Urothelium cell line (cell line): Measurements from ENCODE around the gene AGPAT4.

Experiments used
- DNase-seq: peaks from one replicate; pipeline ENCODE4 v3.0.0; 2011; ENCODE audit warnings: low spot score, mixed read lengths
- FAIRE-seq: peaks from 2 replicates; lab custom pipeline; 2011; peaks lifted over from hg19 to GRCh38; lab: Jason Lieb, UNC

AGPAT4 gene

GRCh38 chr6:161257793-161258457 is 15.9 kb downstream of the AGPAT4 start:
- DNase-seq (peak; percentile 48), FAIRE-seq (peak; percentile 73)

- FAIRE-seq (no peak), DNase-seq (no peak)
These were observed 17.5 kb downstream of the AGPAT4 start for GRCh38 chr6:161256407-161256806.

- FAIRE-seq = no peak
- no peak for DNase-seq
These were observed 18.3 kb downstream of the AGPAT4 start for GRCh38 chr6:161255518-161255917.

- no peak for DNase-seq
- no peak for FAIRE-seq
These were observed 19.2 kb downstream of the AGPAT4 start for GRCh38 chr6:161254464-161255253.

DNA sequence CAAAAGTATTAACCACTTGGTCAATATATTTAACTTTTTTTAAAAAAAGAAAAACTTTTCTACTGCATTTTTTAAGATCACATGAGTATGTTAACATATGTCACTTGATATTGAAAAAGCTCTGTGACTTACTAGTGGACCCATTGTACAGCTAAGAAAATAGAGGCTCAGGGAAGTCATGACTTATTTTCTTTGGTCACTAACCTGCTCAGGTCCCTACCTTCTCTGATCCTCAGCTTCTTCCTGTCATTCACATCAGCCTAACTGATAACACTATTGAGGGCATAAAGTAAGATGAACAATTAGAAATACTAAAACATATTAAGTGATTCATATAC is 19.8 kb downstream of the AGPAT4 start:
- DNase-seq (no peak), FAIRE-seq (no peak)

DNA sequence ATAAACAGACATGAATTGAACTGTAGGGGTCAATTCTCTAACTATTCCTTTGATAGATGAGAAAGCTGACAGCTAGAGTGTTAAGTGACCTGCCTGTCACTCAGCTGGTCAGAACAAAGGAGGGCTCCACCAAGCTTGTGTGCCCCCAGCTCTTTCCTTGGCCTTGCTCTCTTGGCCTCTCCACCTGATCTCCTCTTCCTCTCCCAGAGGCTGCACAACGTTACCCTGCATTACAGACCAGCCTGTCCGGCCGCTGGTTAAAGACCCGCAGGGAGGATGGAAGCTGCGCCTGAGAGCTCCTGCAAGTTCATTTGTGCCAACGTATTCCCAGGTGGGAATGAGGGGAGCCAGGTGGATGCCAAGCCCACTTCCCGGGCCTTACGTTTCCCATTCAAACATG is 22.5 kb downstream of the AGPAT4 start:
- FAIRE-seq (no peak), DNase-seq (no peak)

- DNase-seq (no peak), FAIRE-seq (no peak)
These were observed 24.5 kb downstream of the AGPAT4 start for GRCh38 chr6:161249327-161249726.

DNA sequence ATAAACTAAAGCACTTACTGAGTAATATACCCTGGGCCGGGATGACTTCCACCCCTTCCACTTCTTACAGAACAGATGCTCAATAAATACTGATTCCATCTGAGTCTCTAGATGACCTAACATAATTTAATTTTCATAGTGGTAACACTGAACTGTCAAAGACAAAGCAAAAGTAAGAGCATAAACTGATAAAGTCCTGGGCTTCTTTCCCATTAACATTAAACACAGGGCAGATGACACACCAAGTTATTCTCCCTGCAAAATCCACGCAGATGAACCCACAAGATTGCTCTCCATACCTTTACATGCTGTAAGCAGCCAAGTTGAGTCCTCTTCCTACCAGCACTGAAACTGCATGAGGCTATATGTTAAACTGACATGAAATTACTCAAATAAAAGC is 27.1 kb downstream of the AGPAT4 start:
- no peak for FAIRE-seq
- no peak for DNase-seq

DNA sequence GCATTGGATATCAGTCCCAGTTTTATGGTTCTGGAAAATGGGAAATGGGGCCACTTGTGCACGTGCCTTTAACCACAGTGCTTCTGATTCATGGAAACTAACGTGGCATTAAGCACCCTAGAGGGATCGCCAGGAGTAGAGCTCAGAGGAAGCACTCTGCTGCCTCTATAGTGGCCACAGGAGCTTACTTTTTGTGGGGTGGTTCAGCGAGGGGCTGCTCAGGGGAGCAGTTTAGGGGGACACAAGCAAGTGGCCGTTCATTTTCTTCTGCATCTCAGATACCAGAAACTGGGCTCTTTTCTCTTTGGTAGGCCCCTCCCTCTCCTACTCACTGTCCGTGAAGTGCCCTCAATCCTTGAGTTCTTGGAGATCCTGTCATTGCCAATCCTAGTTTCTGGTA is 28.5 kb downstream of the AGPAT4 start:
- DNase-seq = no peak
- no peak for FAIRE-seq

DNA sequence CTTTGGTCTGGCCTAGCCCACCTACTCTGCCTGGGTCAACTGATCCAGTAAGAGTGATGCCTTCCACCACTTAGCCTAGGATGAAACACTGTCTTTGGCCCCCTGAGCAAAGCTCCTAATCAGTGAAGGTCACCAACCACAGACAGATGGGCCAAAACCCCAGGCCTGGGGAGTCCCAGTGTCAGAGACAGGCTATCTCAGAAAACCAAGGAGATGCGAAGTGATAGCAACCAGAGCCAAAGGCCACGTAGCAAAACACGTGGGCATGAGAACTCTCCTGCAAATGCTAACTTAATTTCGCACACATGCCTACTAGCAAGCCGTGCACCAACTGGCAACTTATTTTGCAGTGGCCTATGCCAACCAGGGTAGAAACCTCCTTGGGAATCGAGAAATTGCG is 29.1 kb downstream of the AGPAT4 start:
- FAIRE-seq (no peak), DNase-seq (no peak)

DNA sequence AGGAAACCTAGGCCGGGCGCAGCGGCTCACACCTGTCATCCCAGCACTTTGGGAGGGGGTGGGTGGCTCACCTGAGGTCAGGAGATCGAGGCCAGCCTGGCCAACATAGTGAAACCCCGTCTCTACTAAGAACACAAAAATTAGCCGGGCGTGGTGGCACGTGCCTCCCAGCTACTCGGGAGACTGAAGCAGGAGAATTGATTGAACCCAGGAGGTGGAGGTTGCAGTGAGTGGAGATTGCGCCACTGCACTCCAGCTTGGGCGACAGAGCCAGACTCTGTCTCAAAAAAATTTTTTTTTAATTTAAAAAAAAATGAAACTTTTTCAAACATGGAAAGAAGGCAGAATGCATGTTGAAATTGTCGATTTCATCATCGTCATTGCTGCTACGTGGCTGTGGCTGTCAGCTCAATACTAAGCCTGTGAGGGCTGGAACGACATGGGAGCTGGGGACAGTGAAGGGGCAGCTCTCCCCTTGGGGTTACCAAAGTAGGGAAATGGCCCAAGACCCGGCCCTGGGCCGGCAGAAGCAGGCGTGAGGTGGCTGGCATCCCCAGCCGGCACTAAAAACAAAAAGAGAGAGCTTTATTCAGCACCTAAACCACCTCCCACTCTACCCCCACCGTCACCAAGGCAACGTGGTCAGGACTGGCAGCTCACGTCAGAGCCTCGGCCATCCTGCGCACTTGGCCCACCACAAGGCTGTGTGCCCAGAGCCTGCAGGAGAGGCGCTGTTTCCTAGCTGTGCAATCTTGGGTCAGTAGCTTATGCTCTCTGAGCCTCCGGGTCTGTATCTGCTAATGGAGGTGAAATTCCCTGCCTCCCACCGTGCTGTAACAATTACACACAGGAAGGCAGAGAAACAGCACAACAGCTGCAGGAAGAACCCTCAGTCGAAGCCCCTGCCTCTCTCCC is 30.8 kb downstream of the AGPAT4 start:
- no peak for FAIRE-seq
- DNase-seq = no peak

- FAIRE-seq = no peak
- DNase-seq = no peak
These were observed 31.7 kb downstream of the AGPAT4 start for GRCh38 chr6:161242113-161242512.

- no peak for DNase-seq
- no peak for FAIRE-seq
These were observed 34.9 kb downstream of the AGPAT4 start for GRCh38 chr6:161239001-161239400.

DNA sequence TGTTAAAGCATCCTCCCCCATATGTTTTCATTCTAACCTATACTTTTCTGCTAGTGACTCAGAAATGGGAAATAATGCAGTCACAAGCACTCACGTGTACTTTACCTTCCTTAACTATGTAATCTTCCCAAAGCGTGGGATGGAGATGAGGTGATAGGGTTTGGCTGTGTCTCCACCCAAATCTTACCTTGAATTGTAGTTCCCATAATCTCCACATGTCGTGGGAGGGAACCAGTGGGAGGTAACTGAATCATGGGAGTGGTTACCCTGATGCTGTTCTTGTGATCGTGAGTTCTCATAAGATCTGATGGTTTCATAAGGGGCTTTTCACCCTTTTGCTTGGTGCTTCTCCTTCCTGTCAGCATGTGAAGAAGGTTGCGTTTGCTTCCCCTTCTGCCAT is 35.4 kb downstream of the AGPAT4 start:
- DNase-seq (no peak), FAIRE-seq (no peak)

GRCh38 chr6:161238081-161238480 is 35.8 kb downstream of the AGPAT4 start:
- no peak for DNase-seq
- no peak for FAIRE-seq

- DNase-seq (no peak), FAIRE-seq (no peak)
These were observed 36.7 kb downstream of the AGPAT4 start for GRCh38 chr6:161237176-161237575.

DNA sequence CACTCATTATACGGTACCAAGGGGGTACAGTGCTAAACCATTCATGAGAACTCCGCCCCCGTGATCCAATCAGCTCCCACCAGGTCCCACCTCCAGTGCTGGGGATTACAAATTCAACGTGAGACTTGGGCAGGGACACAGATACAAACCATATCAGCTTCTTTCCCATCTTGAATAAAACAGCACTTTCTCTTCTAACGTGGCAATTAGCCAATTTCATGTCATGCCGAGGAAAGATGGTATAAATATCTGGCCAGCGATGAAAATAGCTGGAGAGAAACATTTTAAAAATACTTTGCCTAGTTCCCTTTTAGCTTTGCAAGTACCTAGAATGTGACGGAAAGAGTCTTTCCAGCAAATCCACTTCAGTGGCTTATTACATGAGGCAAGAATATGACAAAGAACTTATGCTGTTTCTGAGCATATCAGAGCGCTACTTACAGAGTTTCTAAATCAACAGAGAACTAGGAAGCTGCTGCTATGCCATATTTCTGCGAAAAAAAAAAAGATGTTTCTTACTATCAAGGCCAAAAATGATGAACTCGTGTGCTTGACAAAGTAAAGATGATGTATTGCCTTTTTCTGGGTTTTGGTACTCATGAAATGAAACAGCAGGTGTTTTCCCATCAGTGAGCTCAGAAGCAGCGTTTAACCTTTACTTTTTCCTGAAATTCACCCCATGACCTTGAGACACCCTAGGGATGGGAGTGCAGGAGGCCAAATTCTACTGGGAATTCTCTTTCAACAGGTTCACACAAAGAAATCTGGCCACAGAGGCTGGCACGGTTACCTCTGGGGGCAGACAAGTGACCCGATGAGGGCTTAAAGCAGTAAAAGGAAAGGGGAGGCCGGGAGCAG is 37.9 kb downstream of the AGPAT4 start:
- DNase-seq (no peak), FAIRE-seq (no peak)

DNA sequence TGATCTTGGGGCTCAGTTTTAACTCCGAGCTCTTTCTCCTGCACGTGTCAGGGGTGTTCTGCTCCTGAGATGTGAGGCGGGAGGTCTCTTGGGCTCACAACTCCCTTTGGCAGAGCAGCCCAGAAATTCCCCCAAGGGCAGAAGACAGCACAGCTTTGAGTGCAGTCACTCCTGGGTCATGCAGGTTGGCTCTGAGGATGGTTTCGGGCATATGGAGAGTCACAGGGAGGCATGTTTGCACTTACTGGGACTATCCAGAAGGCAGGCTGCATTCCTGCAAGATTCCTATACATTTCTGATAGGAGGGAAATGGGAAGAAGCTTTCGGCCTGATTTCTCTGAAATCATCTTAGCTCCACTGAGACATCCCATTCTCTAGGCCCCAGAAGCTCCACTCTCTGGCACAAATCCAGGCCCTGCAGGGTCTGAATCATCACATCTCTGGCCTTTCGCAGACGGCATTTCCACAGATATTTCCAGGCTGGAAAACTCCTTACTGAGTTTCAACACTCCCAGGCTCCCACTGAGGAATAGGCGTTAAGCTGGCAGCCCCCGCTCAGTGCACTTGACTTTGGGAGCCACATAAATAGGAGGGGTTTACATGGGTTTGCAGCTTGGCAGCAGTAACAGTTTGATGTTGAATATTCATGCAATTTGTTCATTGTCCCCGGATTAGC is 39.7 kb downstream of the AGPAT4 start:
- DNase-seq (peak; percentile 50), FAIRE-seq (no peak)

GRCh38 chr6:161232467-161232866 is 41.4 kb downstream of the AGPAT4 start:
- no peak for DNase-seq
- no peak for FAIRE-seq

DNA sequence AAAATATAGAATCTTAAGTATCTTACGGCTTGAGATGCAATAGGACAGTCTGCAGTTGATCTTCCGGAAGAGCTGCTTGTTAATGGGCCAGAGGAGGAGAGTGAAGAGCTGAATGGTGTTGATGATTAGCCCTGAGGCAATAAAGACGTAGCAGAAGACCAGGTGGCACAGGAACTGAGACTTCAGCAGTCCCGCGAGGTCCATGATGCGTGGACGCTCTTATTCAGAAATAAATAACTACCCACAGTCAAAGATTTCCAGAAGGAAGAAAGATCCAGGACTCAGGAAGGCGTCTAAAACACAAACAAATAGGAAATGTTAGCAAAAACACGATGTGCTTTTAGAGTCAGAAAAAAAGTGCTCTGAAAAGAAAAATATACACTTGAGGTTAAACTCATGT is 41.9 kb downstream of the AGPAT4 start:
- FAIRE-seq = no peak
- DNase-seq = no peak
